Thoracic aorta endothelial cell (primary cell): ENCODE results near the gene CLDN9. TPM values are rescaled to one million over a fixed set of nuclear protein-coding genes. Genes with fewer than 3 reads are reported as not detected.

Experiments used
- small RNA-seq: library from RNA; depleted of rRNA; stranded (forward); fragments of <200 nt; gene quantifications from one replicate; pipeline ENCODE3, GENCODE V24; 2012
- total RNA-seq: library from RNA; depleted of rRNA; stranded (reverse); fragments of >200 nt; gene quantifications from 2 replicates; pipeline ENCODE4 v1.2.3, GENCODE V29; 2012

CLDN9 gene
- not detected in 2 replicates for total RNA-seq

GRCh38 chr16:3012828-3013420 is at the start of gene CLDN9:
Gene CLDN9, plus strand, starts transcription at chr16:3012923. Its CDS starts 440 bp downstream, at chr16:3013363.

GRCh38 chr16:2963723-2964474 is 48.8 kb upstream of the CLDN9 start, which contains the start of gene KREMEN2:
Gene KREMEN2, plus strand, starts transcription at chr16:2964275. Its CDS starts 246 bp downstream, at chr16:2964521.

GRCh38 chr16:2968738-2969544 is 43.8 kb upstream of the CLDN9 start, which contains the start of gene PAQR4:
Gene PAQR4, plus strand, starts transcription at chr16:2969348. Its CDS starts 327 bp downstream, at chr16:2969675.

GRCh38 chr16:2980227-2981176 is 32.2 kb upstream of the CLDN9 start, which contains the start of gene PKMYT1:
Gene PKMYT1, minus strand, starts transcription at chr16:2980446. Its CDS starts 789 bp downstream, at chr16:2979657.

GRCh38 chr16:3017794-3018506 is 5.2 kb downstream of the CLDN9 start, which contains the start of gene CLDN6:
Gene CLDN6, minus strand, starts transcription at chr16:3018183. Its CDS starts 2,162 bp downstream, at chr16:3016021.

GRCh38 chr16:3020247-3020603 is 7.5 kb downstream of the CLDN9 start, which contains the start of gene TNFRSF12A:
Gene TNFRSF12A, plus strand, starts transcription at chr16:3020368. Its CDS starts 30 bp downstream, at chr16:3020398.

GRCh38 chr16:3023669-3024478 is 11.2 kb downstream of the CLDN9 start, which contains the start of the genes HCFC1R1 and THOC6:
Gene HCFC1R1, minus strand, starts transcription at chr16:3023942. Its CDS starts 1 bp downstream, at chr16:3023941.
Gene THOC6, plus strand, starts transcription at chr16:3024035. Its CDS starts 292 bp downstream, at chr16:3024327.

GRCh38 chr16:3036726-3037315 is 24.1 kb downstream of the CLDN9 start, which contains the start of gene BICDL2:
Gene BICDL2, minus strand, starts transcription at chr16:3036944. Its CDS starts 1,448 bp downstream, at chr16:3035496.

GRCh38 chr16:3045758-3046640 is 33.3 kb downstream of the CLDN9 start, which contains the start of gene MMP25:
Gene MMP25, plus strand, starts transcription at chr16:3046561. Its CDS starts 357 bp downstream, at chr16:3046918.

Small RNA genes within 50 kb of the gene (small RNA-seq; reads per million reads assigned to genes)
- 0.49 reads per million for gene LINC00514

Other genes with a start within 250 kb of the CLDN9 start
- gene ELOB, start 235.6 kb upstream of the CLDN9 start, total RNA-seq: 129 and 133 TPM in 2 replicates
- gene PRSS33, start 225.4 kb upstream of the CLDN9 start, total RNA-seq: not detected in 2 replicates
- not detected in 2 replicates for gene PRSS41, start 214.5 kb upstream of the CLDN9 start, total RNA-seq
- gene PRSS21, start 195.7 kb upstream of the CLDN9 start, total RNA-seq: 1.8 TPM in 1 of 2 replicates, not detected in the other
- gene ZG16B, start 182.6 kb upstream of the CLDN9 start, total RNA-seq: not detected in 2 replicates
- gene PRSS22, start 154.8 kb upstream of the CLDN9 start, total RNA-seq: not detected in 2 replicates
- gene FLYWCH2, start 129.7 kb upstream of the CLDN9 start, total RNA-seq: 25.1 and 34.0 TPM in 2 replicates
- gene FLYWCH1, start 101.0 kb upstream of the CLDN9 start, total RNA-seq: 27.5 and 35.5 TPM in 2 replicates
- not detected in 2 replicates for gene KREMEN2, start 48.6 kb upstream of the CLDN9 start, total RNA-seq
- gene PAQR4, start 43.6 kb upstream of the CLDN9 start, total RNA-seq: 10.9 and 18.4 TPM in 2 replicates
- gene PKMYT1, start 32.5 kb upstream of the CLDN9 start, total RNA-seq: 15.2 and 27.6 TPM in 2 replicates
- not detected in 2 replicates for gene CLDN6, start 5.3 kb downstream of the CLDN9 start, total RNA-seq
- 62.6 and 76.2 TPM in 2 replicates for gene TNFRSF12A, start 7.4 kb downstream of the CLDN9 start, total RNA-seq
- gene HCFC1R1, start 11.0 kb downstream of the CLDN9 start, total RNA-seq: 7.4 and 9.3 TPM in 2 replicates
- gene THOC6, start 11.1 kb downstream of the CLDN9 start, total RNA-seq: 19.1 and 27.9 TPM in 2 replicates
- not detected in 2 replicates for gene BICDL2, start 24.0 kb downstream of the CLDN9 start, total RNA-seq
- under 0.01 and 0.07 TPM in 2 replicates for gene MMP25, start 33.6 kb downstream of the CLDN9 start, total RNA-seq
- gene IL32, start 52.7 kb downstream of the CLDN9 start, total RNA-seq: 45.9 and 55.4 TPM in 2 replicates
- gene ZSCAN10, start 86.4 kb downstream of the CLDN9 start, total RNA-seq: not detected in 2 replicates
- 12.0 and 20.7 TPM in 2 replicates for gene ZNF205, start 99.7 kb downstream of the CLDN9 start, total RNA-seq
- 6.2 and 6.6 TPM in 2 replicates for gene ZNF213, start 122.1 kb downstream of the CLDN9 start, total RNA-seq
- gene OR1F1, start 175.3 kb downstream of the CLDN9 start, total RNA-seq: 0.14 TPM in 1 of 2 replicates, not detected in the other
- 11.2 and 14.1 TPM in 2 replicates for gene ZNF200, start 222.2 kb downstream of the CLDN9 start, total RNA-seq
- under 0.01 TPM in 1 of 2 replicates, not detected in the other for gene MEFV, start 243.7 kb downstream of the CLDN9 start, total RNA-seq